Urothelium cell line (cell line): ENCODE data around the gene PRKCH.

Experiments
- DNase-seq: peaks from one replicate; pipeline ENCODE4 v3.0.0; 2011; ENCODE audit warnings: low spot score, mixed read lengths
- FAIRE-seq: peaks from 2 replicates; lab custom pipeline; 2011; peaks lifted over from hg19 to GRCh38; lab: Jason Lieb, UNC

Gene PRKCH

DNA sequence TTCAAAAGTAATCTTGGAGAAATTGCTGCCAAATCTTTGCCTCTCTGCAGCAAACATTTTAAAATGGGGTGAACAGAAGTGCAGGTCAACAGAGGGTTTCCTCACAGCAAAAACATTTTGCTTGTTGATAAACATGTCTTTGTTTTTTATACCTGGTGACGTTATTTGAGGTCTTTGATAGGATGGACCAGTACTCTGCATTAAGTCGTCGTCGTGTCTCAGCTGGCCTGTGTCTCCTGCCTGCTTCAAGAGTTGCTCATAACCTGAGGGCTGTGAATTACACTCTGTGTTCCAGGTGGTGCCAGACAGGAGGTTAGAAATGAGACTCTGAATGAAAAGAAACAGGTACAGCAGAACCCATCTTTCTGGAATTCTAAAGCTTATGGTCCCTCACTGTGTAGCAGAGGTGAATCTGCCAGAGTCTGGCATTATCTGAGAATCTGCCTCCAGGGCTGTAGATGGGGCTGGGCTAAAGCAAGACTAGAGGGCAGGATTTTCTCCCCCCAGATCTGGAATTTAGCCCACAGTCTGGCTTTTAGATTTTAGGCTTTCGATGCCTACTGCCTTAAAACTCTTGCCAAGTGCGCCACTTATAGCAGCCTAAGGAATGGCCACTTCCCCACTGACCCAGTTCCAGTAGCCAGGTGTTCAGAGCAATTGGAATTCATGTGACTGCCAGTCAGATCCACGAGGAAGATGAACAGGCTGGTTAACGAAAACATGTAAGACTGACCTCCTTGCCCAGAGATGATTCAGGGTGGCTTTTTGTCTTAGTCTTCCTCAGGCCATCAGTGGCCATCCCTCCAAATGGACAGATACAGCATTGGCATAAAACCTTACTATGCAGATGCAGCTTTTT, 161.2 kb downstream of the PRKCH start:
- FAIRE-seq (peak; percentile 37), DNase-seq (no peak)

- DNase-seq (no peak), FAIRE-seq (no peak)
Measured at GRCh38 chr14:61483476-61483875, 162.1 kb downstream of the PRKCH start.

DNA sequence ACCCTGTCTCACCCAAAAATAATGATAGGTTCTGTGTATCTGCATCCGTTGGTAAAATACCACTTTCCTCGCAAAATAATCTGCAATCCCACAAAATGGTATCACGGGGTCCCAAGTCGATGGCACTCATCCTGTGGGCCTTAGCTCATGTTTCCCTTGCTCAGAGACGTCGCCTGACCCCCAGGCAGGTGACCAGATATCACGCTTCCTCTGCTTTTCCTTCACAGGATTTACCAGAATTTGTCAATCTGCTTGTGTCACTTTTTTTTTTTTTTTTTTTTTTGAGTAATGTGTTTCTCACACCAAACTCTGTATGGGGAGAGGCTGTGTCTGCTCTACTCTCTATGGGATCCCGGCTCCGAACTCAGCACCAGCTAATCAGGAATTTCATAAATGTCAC, 162.7 kb downstream of the PRKCH start:
- DNase-seq (no peak), FAIRE-seq (no peak)

- DNase-seq (no peak), FAIRE-seq (no peak)
Measured at GRCh38 chr14:61484826-61485584, 163.6 kb downstream of the PRKCH start.

DNA sequence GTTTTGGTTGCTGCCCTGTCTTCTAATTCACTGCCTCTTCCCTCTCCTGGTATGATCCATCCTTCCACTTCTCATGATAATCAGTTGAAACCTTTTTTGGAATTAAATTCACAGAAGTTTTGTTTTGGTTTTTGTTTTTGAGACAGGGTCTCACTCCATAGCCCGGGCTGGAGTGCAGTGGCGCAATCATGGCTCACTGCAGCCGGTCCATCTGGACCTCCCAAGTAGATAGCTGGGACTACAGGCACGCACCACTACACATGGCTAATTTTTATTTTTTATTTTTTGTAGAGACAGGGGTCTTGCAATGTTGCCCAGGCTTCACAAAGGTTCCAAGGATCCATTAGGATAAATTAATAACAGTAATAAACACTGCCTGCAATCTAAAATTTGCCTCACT, 164.3 kb downstream of the PRKCH start:
- FAIRE-seq (no peak), DNase-seq (no peak)

DNA sequence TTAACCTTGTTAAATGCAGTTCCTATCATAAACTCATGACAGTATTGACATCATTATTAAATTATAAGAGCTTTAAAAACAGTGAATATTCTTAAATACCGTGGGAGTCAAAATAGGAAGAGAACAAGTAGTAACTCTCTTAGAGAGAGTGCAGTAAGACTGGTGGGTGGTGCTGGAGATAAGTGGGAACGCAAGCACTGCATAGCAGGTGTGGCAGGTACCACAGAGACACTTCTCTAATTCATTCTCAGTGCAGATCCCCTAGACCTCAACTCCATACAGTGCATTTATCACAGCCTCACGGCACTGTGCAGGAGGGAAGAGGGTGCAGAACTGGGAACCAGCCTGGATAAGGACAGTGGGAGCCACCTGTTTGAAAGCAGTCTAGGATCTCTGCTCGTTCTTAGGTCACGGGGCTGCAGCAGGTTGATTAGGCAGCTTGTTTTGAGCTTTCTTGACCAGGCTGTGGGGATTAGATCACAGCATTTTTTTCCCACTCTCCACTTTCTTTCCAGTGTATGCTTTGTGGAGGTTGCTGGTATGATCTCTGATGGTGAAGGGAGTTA, 165.6 kb downstream of the PRKCH start:
- DNase-seq = no peak
- FAIRE-seq = no peak

- DNase-seq (no peak), FAIRE-seq (no peak)
Measured at GRCh38 chr14:61488417-61489401, 167.3 kb downstream of the PRKCH start.

- no peak for FAIRE-seq
- DNase-seq = no peak
Measured at GRCh38 chr14:61489512-61489911, 168.1 kb downstream of the PRKCH start.

- DNase-seq (no peak), FAIRE-seq (no peak)
Measured at GRCh38 chr14:61489932-61490331, 168.6 kb downstream of the PRKCH start.

- FAIRE-seq = no peak
Measured at GRCh38 chr14:61491224-61491623, 169.8 kb downstream of the PRKCH start.

GRCh38 chr14:61491876-61492434, 170.6 kb downstream of the PRKCH start:
- no peak for FAIRE-seq

More at GRCh38 chr14:61491224-61491623, 169.8 kb downstream of the PRKCH start:
- no peak for DNase-seq

DNA sequence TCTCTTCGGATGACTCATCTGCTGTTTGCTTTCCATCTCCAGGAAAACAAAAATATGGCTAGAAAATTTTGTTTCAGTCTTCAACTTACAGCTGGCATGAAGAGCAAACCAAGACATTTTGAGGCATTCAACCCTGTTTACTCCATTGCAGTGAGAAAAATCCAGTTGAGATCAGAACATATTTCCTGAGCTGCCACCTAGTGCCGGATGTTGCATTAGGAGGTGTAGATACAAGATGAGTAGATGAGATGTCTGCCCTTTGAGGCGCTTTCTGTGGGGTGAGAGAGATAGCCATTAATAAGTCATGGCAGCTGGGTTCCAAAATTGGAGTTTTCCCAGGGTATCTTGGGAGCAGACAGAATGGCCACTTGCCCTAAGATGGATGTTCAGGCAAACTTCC, 171.1 kb downstream of the PRKCH start:
- FAIRE-seq = no peak

More at GRCh38 chr14:61491876-61492434, 170.6 kb downstream of the PRKCH start:
- DNase-seq = no peak

DNA sequence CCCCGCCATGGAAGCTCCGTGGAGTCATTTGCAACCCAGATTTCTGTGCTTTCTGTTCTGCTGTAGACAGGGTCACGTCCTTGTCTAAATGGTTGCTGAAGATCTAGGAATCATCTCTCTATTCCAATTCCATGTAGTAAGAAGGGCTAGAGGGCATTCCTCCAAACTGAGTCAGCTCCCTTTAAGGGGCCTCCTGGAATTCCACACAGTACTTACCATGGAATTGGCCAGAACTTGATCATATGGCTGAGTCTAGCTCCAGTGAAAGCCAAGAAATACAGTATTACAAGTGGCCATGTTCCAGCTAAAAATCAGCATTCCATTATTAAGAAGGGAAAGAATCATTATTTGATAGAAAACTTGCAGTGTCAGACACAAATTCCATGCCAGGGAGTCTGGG, 171.9 kb downstream of the PRKCH start:
- DNase-seq (peak; percentile 84), FAIRE-seq (peak; percentile 86)

More for the DNA sequence above, 171.1 kb downstream of the PRKCH start:
- DNase-seq = no peak

DNA sequence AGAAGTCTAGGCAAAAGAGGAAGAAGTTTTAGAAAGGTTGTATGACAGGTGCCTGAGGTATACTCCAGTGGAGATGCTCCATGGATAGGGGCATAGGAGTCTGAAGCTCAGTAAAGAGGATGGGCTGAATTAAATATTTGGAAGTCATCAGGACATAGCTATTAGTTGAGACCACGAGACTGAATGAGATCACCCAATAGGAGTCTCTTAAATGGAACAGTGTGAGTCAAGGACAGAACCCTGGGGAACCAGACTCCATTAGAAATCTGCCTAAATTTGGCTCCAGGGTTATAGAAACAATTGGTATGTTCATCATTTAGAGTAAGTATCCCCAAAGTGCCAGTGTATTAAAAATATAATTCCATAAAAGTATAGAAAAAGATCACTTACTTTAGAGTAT, 172.6 kb downstream of the PRKCH start:
- FAIRE-seq = no peak

DNA sequence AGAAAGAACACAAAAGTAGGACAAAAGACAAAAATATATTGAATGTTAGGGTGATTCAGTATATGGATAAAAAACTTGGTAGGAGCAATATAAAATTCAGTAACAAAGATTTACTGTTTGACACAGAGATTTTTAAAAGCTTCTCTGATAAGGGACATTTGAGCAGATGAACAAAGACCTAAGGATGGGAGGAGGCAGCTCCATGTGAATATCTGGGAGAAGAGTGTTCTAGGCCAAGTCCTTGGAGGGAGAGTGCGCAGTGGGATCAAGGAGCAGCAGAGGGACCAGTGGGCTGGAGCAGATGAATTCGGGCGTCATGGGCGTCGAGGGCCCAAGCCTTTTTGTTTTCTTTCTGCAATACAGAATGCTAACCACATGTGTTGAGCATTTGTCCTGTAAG, 174.4 kb downstream of the PRKCH start:
- DNase-seq = no peak
- no peak for FAIRE-seq

More for the DNA sequence above, 172.6 kb downstream of the PRKCH start:
- no peak for DNase-seq

DNA sequence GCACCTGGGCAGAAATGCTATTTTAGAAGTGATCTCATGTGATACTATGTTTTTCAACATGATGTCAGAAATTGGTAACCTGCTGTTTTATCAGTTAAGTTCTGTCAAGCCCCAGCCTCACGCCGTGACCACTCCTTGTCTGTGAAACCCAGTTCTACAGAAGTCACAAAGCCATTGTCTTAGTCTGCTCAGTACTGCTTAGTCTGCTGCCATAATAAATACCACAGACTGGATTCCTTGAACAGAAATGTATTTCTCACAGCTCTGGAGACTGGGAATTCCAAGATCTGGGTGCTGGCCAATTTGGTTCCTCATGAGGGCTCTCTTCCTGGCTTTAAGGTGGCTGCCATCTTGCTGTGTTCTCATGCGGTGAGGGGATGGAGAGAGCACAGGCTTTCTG, 176.9 kb downstream of the PRKCH start:
- no peak for FAIRE-seq
- no peak for DNase-seq

GRCh38 chr14:61498811-61499210, 177.4 kb downstream of the PRKCH start:
- no peak for DNase-seq
- peak; percentile 59 for FAIRE-seq

- DNase-seq (no peak), FAIRE-seq (peak; percentile 70)
Measured at GRCh38 chr14:61499991-61500390, 178.6 kb downstream of the PRKCH start.

- DNase-seq = no peak
Measured at GRCh38 chr14:61501714-61502458, 180.5 kb downstream of the PRKCH start.

More at GRCh38 chr14:61501714-61502458, 180.5 kb downstream of the PRKCH start:
- no peak for FAIRE-seq
